Endothelial cell of umbilical vein (primary cell): ENCODE measurements around the gene CIDEC. TPM values are rescaled to one million over a fixed set of nuclear protein-coding genes. Genes with fewer than 3 reads are reported as not detected.
"Not testable (repeated sequence)": the region's sequence is repeated elsewhere in the genome, so short reads cannot be mapped to it uniquely, and the experiment has no call there.

ENCODE experiments used
- BruUV-seq: library from RNA; stranded (reverse); fragments of 400-500 nt; replicated peaks from 2 replicates; lab custom pipeline; 2021; lab: Mats Ljungman, UMichigan
- CTCF ChIA-PET: fragments of 300-600, 350-600 bp; sonication (Branson Sonifier 250); formaldehyde crosslinking; loops from one replicate; lab custom pipeline; 2021; ENCODE audit warnings: antibody characterized with exemption, inconsistent platforms; lab: Charles Lee
- POLR2A ChIA-PET: fragments of 300-600, 350-600 bp; sonication (Branson Sonifier 250); formaldehyde crosslinking; loops from one replicate; lab custom pipeline; 2021; ENCODE audit warnings: antibody characterized with exemption, inconsistent platforms; lab: Charles Lee
- DNase-seq: peaks from one replicate; pipeline ENCODE4 v3.0.0-alpha.2; 2011; ENCODE audit warnings: low read depth, low spot score
- FAIRE-seq: peaks from 2 replicates; lab custom pipeline; 2011; peaks lifted over from hg19 to GRCh38; lab: Jason Lieb, UNC
- H2AFZ ChIP-seq: 2 replicates; pipeline ENCODE4 v1.6.0; 2012; ENCODE audit warnings: low read depth, low read length, control low read depth, inconsistent platforms
- H3K27ac ChIP-seq: 2 replicates; pipeline ENCODE4 v1.5.1; 2011; ENCODE audit warnings: low read depth, mild to moderate bottlenecking, control low read depth, low read length, moderate library complexity; ENCODE audit not compliant: insufficient read depth
- H3K27me3 ChIP-seq, 2 experiments: 2 replicates each; pipeline versions ENCODE4 v1.6.0 to v1.6.1; 2011; ENCODE audit warnings: low read length in 2 of 2, mixed read lengths in 1 of 2; ENCODE audit not compliant: control insufficient read depth in 2 of 2, insufficient read depth in 2 of 2
- H3K36me3 ChIP-seq, 2 experiments: 2 replicates in 1 of 2; 3 replicates in 1 of 2; pipeline ENCODE4 v1.5.1; 2011; ENCODE audit warnings: low read length in 2 of 2, mild to moderate bottlenecking in 1 of 2, moderate library complexity in 1 of 2; ENCODE audit not compliant: control insufficient read depth in 2 of 2, insufficient read depth in 2 of 2; ENCODE audit errors: extremely low read depth in 1 of 2
- H3K4me1 ChIP-seq: 3 replicates; pipeline ENCODE4 v1.5.1; 2011; ENCODE audit warnings: mild to moderate bottlenecking, low read length; ENCODE audit not compliant: control insufficient read depth, insufficient read depth; ENCODE audit errors: extremely low read depth
- H3K4me2 ChIP-seq: 2 replicates; pipeline ENCODE4 v1.6.1; 2011; ENCODE audit warnings: low read length, control low read depth, mixed read lengths; ENCODE audit not compliant: insufficient read depth
- H3K4me3 ChIP-seq, 3 experiments: fragments of 200-600 bp in 1 of 3; sonication (generic), shearing (Covaris generic) in 1 of 3; replicated peaks in 1 of 3; 2 replicates each; pipeline ENCODE4 v1.5.1; 2011 to 2016; ENCODE audit warnings: control low read depth in 3 of 3, low read length in 3 of 3, mild to moderate bottlenecking in 2 of 3, inconsistent platforms in 1 of 3, low read depth in 1 of 3, moderate library complexity in 1 of 3; ENCODE audit not compliant: insufficient read depth in 1 of 3
- H3K79me2 ChIP-seq: 2 replicates; pipeline ENCODE4 v1.6.0; 2012; ENCODE audit warnings: low read length, inconsistent platforms; ENCODE audit not compliant: control insufficient read depth, insufficient read depth
- H3K9ac ChIP-seq: replicated peaks from 2 replicates; pipeline ENCODE3; 2011; ENCODE audit warnings: low read length, control low read depth; ENCODE audit not compliant: insufficient read depth; ENCODE audit errors: extremely low read depth
- H3K9me1 ChIP-seq: replicated peaks from 3 replicates; pipeline ENCODE4 v1.6.0; 2011; ENCODE audit warnings: mild to moderate bottlenecking, low read length; ENCODE audit not compliant: control insufficient read depth, insufficient read depth; ENCODE audit errors: extremely low read depth
- H3K9me3 ChIP-seq: replicated peaks from 2 replicates; pipeline ENCODE4 v1.5.1; 2012; ENCODE audit warnings: low read length, inconsistent platforms; ENCODE audit not compliant: control insufficient read depth, insufficient read depth
- H4K20me1 ChIP-seq: replicated peaks from 2 replicates; pipeline ENCODE3; 2011; ENCODE audit warnings: mild to moderate bottlenecking, low read length; ENCODE audit not compliant: control insufficient read depth, insufficient read depth; ENCODE audit errors: extremely low read depth
- EZH2 ChIP-seq: IDR thresholded peaks from 2 replicates; pipeline ENCODE4 v1.6.1; 2012; ENCODE audit warnings: borderline replicate concordance, low read depth, mild to moderate bottlenecking, moderate library complexity, low read length, inconsistent platforms; ENCODE audit not compliant: severe bottlenecking
- GATA2 ChIP-seq: IDR thresholded peaks from 2 replicates; pipeline ENCODE4 v1.7.0; 2011; ENCODE audit warnings: low read depth, mild to moderate bottlenecking, moderate library complexity, mixed read lengths, low read length; ENCODE audit not compliant: insufficient read length, insufficient read depth
- POLR2A ChIP-seq: IDR thresholded peaks from 2 replicates; pipeline ENCODE4 v1.6.1; 2012; ENCODE audit warnings: low read depth, mild to moderate bottlenecking, control low read depth, low read length
- POLR2AphosphoS5 ChIP-seq: IDR thresholded peaks from 2 replicates; pipeline ENCODE4 v1.6.1; 2012; ENCODE audit warnings: low read depth, mild to moderate bottlenecking, control low read depth, low read length, moderate library complexity; ENCODE audit not compliant: insufficient read depth
- dilution Hi-C: fragments of 300-500 bp; cut with MboI; formaldehyde crosslinking; loops from one replicate; pipeline ENCODE4 v1.15.0; 2019; ENCODE audit warnings: low sequenced_read_pairs; ENCODE audit not compliant: extremely low pct_ligation_motif_present
- intact Hi-C: fragments of 100-400 bp; cut with micrococcal nuclease; formaldehyde crosslinking; loops from one replicate; pipeline ENCODE4 v1.10.0; 2022
- polyA plus RNA-seq, 4 experiments: library from polyadenylated mRNA; depleted of rRNA in 3 of 4; stranded (reverse) in 3 of 4; unstranded in 1 of 4; fragments of >200 nt; gene quantifications; 2 replicates each; pipeline versions ENCODE4 v1.2.1 to v1.2.3, GENCODE V29; 2011 to 2012; ENCODE audit warnings: missing spikeins in 1 of 4
- total RNA-seq: library from RNA; stranded (reverse); gene quantifications from 2 replicates; pipeline ENCODE4 v1.2.3, GENCODE V29; 2021

CIDEC gene
- total and polyA plus RNA-seq, 2 donors (not counting 3 experiments of a cell fraction or from before 2014, with no cell fraction given) = 0.14 TPM; not detected in 1

- ChIA-PET POLR2A (no interaction called here), CTCF (interaction anchor here (0.8 kb wide), 1 partner anchor 17 kb away, joined by 3 read pairs; no protein-coding TSS in a partner anchor)
- Histone ChIP-seq H3K27ac (no peak overlapping the region), H4K20me1 (no peaks in the 10 kb centered on the region), H3K9me1 (no peaks in the 10 kb centered on the region), H3K9ac (no peak overlapping the region), H3K4me2 (no peak overlapping the region), H2AFZ (no peak overlapping the region), H3K27me3 (no peaks in the 10 kb centered on the region), H3K4me1 (no peaks in the 10 kb centered on the region), H3K9me3 (no peaks in the 10 kb centered on the region), H3K4me3 (no peak overlapping the region), H3K79me2 (no peaks in the 10 kb centered on the region), H3K36me3 (no peaks in the 10 kb centered on the region)
- dilution Hi-C loops = no loop called here
- no TSS peak for BruUV-seq
- DNase-seq (no peak), FAIRE-seq (no peak)
- intact Hi-C loops = no loop called here
- TF ChIP-seq EZH2 (no peak), POLR2A (no peak), POLR2AphosphoS5 (no peak), GATA2 (no peak)
Measured at GRCh38 chr3:9875448-9875847, 4.6 kb downstream of the CIDEC start.

DNA sequence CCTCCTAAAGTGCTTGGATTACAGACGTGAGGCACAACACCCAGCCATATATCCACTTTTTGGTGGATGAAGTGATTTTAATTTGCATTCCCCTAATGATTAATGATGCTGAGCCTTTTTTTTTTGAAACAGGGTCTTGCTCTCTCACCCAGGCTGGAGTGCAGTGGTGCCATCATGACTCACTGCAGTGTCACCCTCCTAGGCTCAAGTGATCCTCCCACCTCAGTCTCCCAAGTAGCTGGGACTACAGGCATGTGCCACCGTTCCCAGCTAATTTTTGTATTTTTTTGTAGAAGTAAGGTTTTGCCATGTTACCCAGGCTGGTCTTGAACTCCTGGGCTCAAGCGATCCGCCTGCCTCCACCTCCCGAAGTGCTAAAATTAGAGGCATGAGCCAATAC lies 8.0 kb downstream of the CIDEC start:
- H4K20me1 ChIP-seq, H3K9ac ChIP-seq, H3K9me1 ChIP-seq, H3K27me3 ChIP-seq, H3K36me3 ChIP-seq, H3K9me3 ChIP-seq, H2AFZ ChIP-seq, FAIRE-seq, intact Hi-C loops, H3K27ac ChIP-seq, H3K79me2 ChIP-seq, CTCF ChIA-PET, dilution Hi-C loops, DNase-seq, BruUV-seq, POLR2A ChIA-PET, H3K4me1 ChIP-seq, H3K4me3 ChIP-seq, H3K4me2 ChIP-seq: not testable (repeated sequence)
